Measurements from ENCODE around the gene FOXK2.

GRCh38 chr17:82571855-82572254 lies 52.3 kb downstream of the FOXK2 start:
- TF ChIP-seq EZH2 (IDR thresholded peaks at IDR 0.05; ENCODE audit: insufficient read depth, poor library complexity, severe bottlenecking) (no peak), EZH2phosphoT487 (IDR thresholded peaks at IDR 0.05; ENCODE audit: insufficient read depth, low read depth) (no peak)

Data from GM23248 (cell line).